ENCODE data around the gene RAB15. TPM values are rescaled to one million over a fixed set of nuclear protein-coding genes. Genes with fewer than 3 reads are reported as not detected.
A peak's percentile ranks its signal among the peaks of the same experiment; 100 is the strongest.

Gene RAB15
- total and polyA plus RNA-seq, 9 of the 15 experiments (the other 6 are each of a cell fraction or from before 2014, with no cell fraction given), result 0.09 to 0.30 (median 0.16) TPM; not detected in 2

- TF ChIP-seq PHF8 (IDR thresholded peaks at IDR 0.05; ENCODE audit: borderline replicate concordance, low read length) (no peak), E2F6 (IDR thresholded peaks at IDR 0.05; ENCODE audit: borderline replicate concordance in 1 of 2, extremely low read depth in 1 of 2, insufficient read depth in 1 of 2, insufficient read length in 1 of 2, low read depth in 1 of 2, low read length in 1 of 2, poor library complexity in 1 of 2, severe bottlenecking in 1 of 2) (no peak), NCOA2 (IDR thresholded peaks at IDR 0.05; ENCODE audit: partially characterized antibody in 2 of 2) (no peak), KLF1 (tag; IDR thresholded peaks at IDR 0.05) (no peak), DIDO1 (tag; IDR thresholded peaks at IDR 0.05; ENCODE audit: low read depth) (no peak), BCLAF1 (IDR thresholded peaks at IDR 0.05; ENCODE audit: borderline replicate concordance in 1 of 2, control insufficient read depth in 1 of 2, low read depth in 2 of 2, low read length in 1 of 2) (no peak), CCAR2 (IDR thresholded peaks at IDR 0.05; ENCODE audit: low read depth, low read length) (no peak), LEF1 (IDR thresholded peaks at IDR 0.05) (no peak), HNRNPUL1 (IDR thresholded peaks at IDR 0.05; ENCODE audit: low read length) (no peak), FUS (optimal IDR thresholded peaks at IDR 0.05; ENCODE audit: low read depth, low read length) (no peak), POLR2A (conservative IDR thresholded peaks at IDR 0.05) (no peak), PTRF (tag; IDR thresholded peaks at IDR 0.05) (0 out of 2 replicates have a peak, but pooled peaks have one; percentile 60), RAD51 (IDR thresholded peaks at IDR 0.05; ENCODE audit: borderline replicate concordance, low read depth) (no peak), CTCFL (IDR thresholded peaks at IDR 0.05; ENCODE audit: borderline replicate concordance, insufficient read depth, low read depth, low read length, poor library complexity, severe bottlenecking) (no peak), CREB3 (tag; conservative IDR thresholded peaks at IDR 0.05; ENCODE audit: low read depth) (no peak), PKNOX1 (IDR thresholded peaks at IDR 0.05) (no peak), CHCHD3 (CRISPR knock-in tag; IDR thresholded peaks at IDR 0.05) (no peak), HCFC1 (IDR thresholded peaks at IDR 0.05; ENCODE audit: low read depth, low read length) (no peak), ZNF347 (CRISPR knock-in tag; IDR thresholded peaks at IDR 0.05; ENCODE audit: low read depth) (no peak)
Measured at GRCh38 chr14:64998455-64998931, 26.4 kb upstream of the RAB15 start (continued).
